GM12864 (cell line): ENCODE results near the gene PNPLA4.

ENCODE experiments used
- DNase-seq: peaks from one replicate; pipeline ENCODE4 v3.0.0-alpha.2; 2011; ENCODE audit warnings: low read depth
- H3K4me3 ChIP-seq: 2 replicates; pipeline ENCODE4 v1.5.1; 2011; ENCODE audit warnings: mild to moderate bottlenecking, low read depth, low read length, control low read depth
- CTCF ChIP-seq: IDR thresholded peaks from 2 replicates; pipeline ENCODE4 v1.5.1; 2011; ENCODE audit warnings: low read depth, mild to moderate bottlenecking, moderate library complexity, low read length, control low read depth, inconsistent platforms; ENCODE audit errors: missing control alignments

PNPLA4 gene

GRCh38 chrX:7889135-7889534 lies 38.1 kb downstream of the PNPLA4 start:
- DNase-seq, result no peak

GRCh38 chrX:7876957-7877356 lies 50.3 kb downstream of the PNPLA4 start:
- no peak overlapping the region for H3K4me3 ChIP-seq
- no peak for TF ChIP-seq CTCF
- DNase-seq, result no peak

More at GRCh38 chrX:7889135-7889534, 38.1 kb downstream of the PNPLA4 start:
- no peak overlapping the region for H3K4me3 ChIP-seq
- no peak for TF ChIP-seq CTCF

- no peak for DNase-seq
- H3K4me3 ChIP-seq, result no peak overlapping the region
- no peak for TF ChIP-seq CTCF
These were observed 55.2 kb downstream of the PNPLA4 start for GRCh38 chrX:7872042-7872441.

GRCh38 chrX:7852166-7852565 lies 75.0 kb downstream of the PNPLA4 start:
- TF ChIP-seq CTCF, result no peak
- H3K4me3 ChIP-seq, result no peak overlapping the region
- no peak for DNase-seq
